ENCODE data around the gene KPNA3. TPM values are rescaled to one million over a fixed set of nuclear protein-coding genes. Genes with fewer than 3 reads are reported as not detected.
A peak's percentile ranks its signal among the peaks of the same experiment; 100 is the strongest.

Gene KPNA3
- total RNA-seq, 4 donors from 2014 or later, result 23.1 to 29.2 (median 24.9) TPM

DNA sequence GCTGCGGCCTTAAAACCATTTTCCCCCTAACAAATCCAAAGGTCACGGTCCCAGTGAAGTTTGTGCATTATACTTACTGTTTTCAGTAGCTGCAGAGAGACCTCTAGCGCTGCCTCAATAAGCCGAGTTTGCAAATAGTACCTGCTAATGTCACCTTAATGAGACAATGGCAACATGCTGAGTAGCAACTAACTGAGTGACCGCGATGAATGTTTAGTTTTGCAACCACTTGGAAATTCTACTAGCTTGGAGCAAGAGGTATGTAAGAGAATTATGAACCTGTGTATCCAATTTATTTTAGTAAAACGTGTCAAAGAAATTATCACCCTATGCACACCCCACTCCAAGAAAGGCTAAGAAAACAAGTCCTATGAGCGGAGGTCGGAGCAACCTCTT lies 1.2 kb downstream of the KPNA3 start:
- WGBS, 2 donors (ENCODE audit: low coverage in 1 of 2), result 3 to 8% methylated on average over 5 to 9 of the region's 9 CpGs
- no peaks in the 10 kb centered on the region for H3K36me3 ChIP-seq
- TF ChIP-seq POLR2AphosphoS5 (IDR thresholded peaks at IDR 0.05) (no peak), EP300 (IDR thresholded peaks at IDR 0.05; ENCODE audit: low read depth) (no peak), POLR2A (IDR thresholded peaks at IDR 0.05) (no peak)
- TF ChIP-seq, protein P1, sequence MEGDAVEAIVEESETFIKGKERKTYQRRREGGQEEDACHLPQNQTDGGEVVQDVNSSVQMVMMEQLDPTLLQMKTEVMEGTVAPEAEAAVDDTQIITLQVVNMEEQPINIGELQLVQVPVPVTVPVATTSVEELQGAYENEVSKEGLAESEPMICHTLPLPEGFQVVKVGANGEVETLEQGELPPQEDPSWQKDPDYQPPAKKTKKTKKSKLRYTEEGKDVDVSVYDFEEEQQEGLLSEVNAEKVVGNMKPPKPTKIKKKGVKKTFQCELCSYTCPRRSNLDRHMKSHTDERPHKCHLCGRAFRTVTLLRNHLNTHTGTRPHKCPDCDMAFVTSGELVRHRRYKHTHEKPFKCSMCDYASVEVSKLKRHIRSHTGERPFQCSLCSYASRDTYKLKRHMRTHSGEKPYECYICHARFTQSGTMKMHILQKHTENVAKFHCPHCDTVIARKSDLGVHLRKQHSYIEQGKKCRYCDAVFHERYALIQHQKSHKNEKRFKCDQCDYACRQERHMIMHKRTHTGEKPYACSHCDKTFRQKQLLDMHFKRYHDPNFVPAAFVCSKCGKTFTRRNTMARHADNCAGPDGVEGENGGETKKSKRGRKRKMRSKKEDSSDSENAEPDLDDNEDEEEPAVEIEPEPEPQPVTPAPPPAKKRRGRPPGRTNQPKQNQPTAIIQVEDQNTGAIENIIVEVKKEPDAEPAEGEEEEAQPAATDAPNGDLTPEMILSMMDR (IDR thresholded peaks at IDR 0.05), result no peak
- H3K27me3 ChIP-seq, result no peaks in the 10 kb centered on the region
- in situ Hi-C loops (cut with MboI; ENCODE audit: low pct_ligation_motif_present in 1 of 4, low pct_unique_long_range_greater_than_20kb in 1 of 4, low sequenced_read_pairs in 3 of 4) (no loop called here), intact Hi-C loops (cut with DNase I; ENCODE audit: low total_unique reads) (no loop called here)
- DNase-seq, result peak; percentile 26
- H3K4me1 ChIP-seq, result peaks cover 8 to 35% (median 17%) of the 10 kb centered on the region in 4 donors
- peak overlapping the region; percentile 91 to 97 (median 95) for H3K27ac ChIP-seq
- no peaks in the 10 kb centered on the region for H3K9me3 ChIP-seq
- peak overlapping the region; percentile 62 to 98 (median 88) for H3K4me3 ChIP-seq

DNA sequence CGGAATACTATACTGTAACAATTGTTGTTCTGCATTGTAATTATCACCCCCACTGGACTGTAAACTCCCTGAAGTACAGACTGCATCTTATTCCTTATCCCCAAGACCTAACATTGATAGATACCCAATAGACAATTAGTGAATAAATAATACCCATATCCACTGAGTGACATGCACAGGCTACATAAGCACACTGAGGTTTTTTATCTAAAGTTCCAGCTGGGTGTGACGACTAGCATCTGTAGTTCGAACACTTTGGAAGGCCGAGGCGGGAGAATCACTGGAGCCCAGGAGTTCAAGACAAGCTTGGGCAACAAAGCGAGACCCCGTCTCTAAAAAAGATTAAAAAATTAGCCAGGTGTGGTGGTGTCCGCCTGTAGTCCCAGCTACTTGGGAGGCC lies 2.5 kb downstream of the KPNA3 start:
- H3K4me1 ChIP-seq, result peaks cover 8 to 35% (median 17%) of the 10 kb centered on the region in 4 donors
- in situ Hi-C loops (cut with MboI; ENCODE audit: low pct_ligation_motif_present in 1 of 4, low pct_unique_long_range_greater_than_20kb in 1 of 4, low sequenced_read_pairs in 3 of 4), result no loop called here
- TF ChIP-seq POLR2A (IDR thresholded peaks at IDR 0.05), result no peak
- no peak for TF ChIP-seq POLR2AphosphoS5 (IDR thresholded peaks at IDR 0.05)
- TF ChIP-seq, protein P1 (IDR thresholded peaks at IDR 0.05), result no peak
- TF ChIP-seq EP300 (IDR thresholded peaks at IDR 0.05; ENCODE audit: low read depth), result no peak

DNA sequence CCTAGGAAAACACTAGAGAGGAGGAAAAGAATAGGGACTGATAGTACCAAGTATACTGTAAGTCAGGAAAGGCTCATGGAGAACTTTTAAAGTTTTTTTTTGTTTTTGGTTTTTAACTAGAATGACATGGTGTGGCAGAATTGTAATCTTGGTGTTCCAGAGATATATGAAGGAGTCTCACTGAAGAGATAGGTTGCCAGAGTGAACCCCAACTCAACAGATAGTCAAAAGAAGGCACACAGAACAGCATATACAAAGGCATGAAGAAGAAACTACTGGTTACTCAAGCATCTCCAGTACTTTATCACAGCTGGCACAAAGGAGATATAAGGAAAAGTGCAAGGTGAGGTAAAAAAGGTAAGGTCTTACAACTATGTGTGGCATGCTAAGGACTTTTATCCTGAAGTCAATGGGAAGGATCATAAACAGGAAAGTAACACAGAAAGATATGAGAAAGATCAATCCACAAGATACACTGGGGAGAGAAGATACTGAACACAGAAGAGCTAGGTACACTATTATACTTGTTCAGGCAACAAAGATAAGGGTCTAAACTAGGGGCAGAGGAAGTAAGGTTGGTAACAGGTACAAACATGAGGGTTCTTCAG lies 6.0 kb downstream of the KPNA3 start:
- H3K9me3 ChIP-seq, result no peaks in the 10 kb centered on the region
- no peaks in the 10 kb centered on the region for H3K27me3 ChIP-seq
- intact Hi-C loops (cut with DNase I; ENCODE audit: low total_unique reads) (no loop called here), in situ Hi-C loops (cut with MboI; ENCODE audit: low pct_ligation_motif_present in 1 of 4, low pct_unique_long_range_greater_than_20kb in 1 of 4, low sequenced_read_pairs in 3 of 4) (no loop called here)
- peaks cover 9 to 29% (median 13%) of the 10 kb centered on the region in 4 donors for H3K4me1 ChIP-seq
- H3K4me3 ChIP-seq, result no peak overlapping the region
- no peaks in the 10 kb centered on the region for H3K36me3 ChIP-seq
- DNase-seq, result no peak
- H3K27ac ChIP-seq, result no peak overlapping the region
- TF ChIP-seq EP300 (IDR thresholded peaks at IDR 0.05; ENCODE audit: low read depth) (no peak), POLR2AphosphoS5 (IDR thresholded peaks at IDR 0.05) (no peak), POLR2A (IDR thresholded peaks at IDR 0.05) (no peak)
- TF ChIP-seq, protein P1 (IDR thresholded peaks at IDR 0.05), result no peak

More for the DNA sequence above, 2.5 kb downstream of the KPNA3 start:
- Histone ChIP-seq H3K27ac (no peak overlapping the region), H3K4me3 (no peak overlapping the region), H3K9me3 (no peaks in the 10 kb centered on the region), H3K27me3 (no peaks in the 10 kb centered on the region), H3K36me3 (no peaks in the 10 kb centered on the region)
- intact Hi-C loops (cut with DNase I; ENCODE audit: low total_unique reads), result no loop called here
- whole genome bisulfite sequencing, 2 donors (ENCODE audit: low coverage in 1 of 2), result 92 to 97% methylated on average over 2 to 8 of the region's 8 CpGs
- DNase-seq, result no peak

DNA sequence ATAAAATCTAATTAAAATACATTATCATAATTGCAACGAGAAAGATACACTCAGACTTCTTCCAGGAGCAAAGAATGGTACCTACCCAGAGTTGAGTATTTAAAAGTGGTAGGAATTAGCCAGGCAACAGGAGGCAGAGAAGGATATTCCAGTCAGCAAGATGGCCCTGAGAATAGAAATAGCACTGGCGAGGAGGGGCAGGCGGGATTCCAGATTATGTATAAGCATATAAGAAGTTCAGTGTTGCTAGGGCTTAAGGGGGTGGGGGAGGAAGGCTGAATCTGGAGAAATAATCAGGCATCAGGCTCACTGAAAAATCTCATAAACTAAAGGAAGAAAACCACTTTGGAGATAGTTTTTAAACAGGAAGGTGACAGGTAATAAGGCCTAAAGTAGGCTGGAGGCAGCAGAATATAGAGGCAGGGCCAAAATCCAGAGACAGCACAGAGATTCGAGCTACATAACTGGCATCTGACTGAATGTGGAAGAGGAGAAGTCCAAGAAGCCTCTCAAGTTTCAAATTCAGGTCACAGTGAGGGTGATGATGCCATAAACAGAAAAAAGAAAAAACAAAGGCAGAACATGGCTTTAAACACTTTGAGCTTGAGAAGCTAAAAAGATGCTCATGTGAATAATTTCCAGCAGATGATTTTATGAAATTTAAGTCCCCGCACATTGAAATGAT lies 7.5 kb downstream of the KPNA3 start:
- in situ Hi-C loops (cut with MboI; ENCODE audit: low pct_ligation_motif_present in 1 of 4, low pct_unique_long_range_greater_than_20kb in 1 of 4, low sequenced_read_pairs in 3 of 4), result no loop called here
- TF ChIP-seq, protein P1 (IDR thresholded peaks at IDR 0.05), result no peak
- no peak for TF ChIP-seq POLR2A (IDR thresholded peaks at IDR 0.05)
- TF ChIP-seq POLR2AphosphoS5 (IDR thresholded peaks at IDR 0.05), result no peak
- no peak for TF ChIP-seq EP300 (IDR thresholded peaks at IDR 0.05; ENCODE audit: low read depth)
- Histone ChIP-seq H3K36me3 (no peaks in the 10 kb centered on the region), H3K27ac (no peak overlapping the region), H3K4me1 (peaks cover 5 to 19% (median 7%) of the 10 kb centered on the region in 4 donors), H3K27me3 (no peaks in the 10 kb centered on the region), H3K4me3 (no peak overlapping the region), H3K9me3 (no peaks in the 10 kb centered on the region)
- WGBS, 2 donors (ENCODE audit: low coverage in 1 of 2), result 92 to 94% methylated on average over 5 of the region's 5 CpGs
- DNase-seq, result no peak
- intact Hi-C loops (cut with DNase I; ENCODE audit: low total_unique reads), result no loop called here
